ENCODE measurements around the gene MTMR2. TPM values are rescaled to one million over a fixed set of nuclear protein-coding genes. Genes with fewer than 3 reads are reported as not detected.
"Not testable (repeated sequence)": the region's sequence is repeated elsewhere in the genome, so short reads cannot be mapped to it uniquely, and the experiment has no call there.

MTMR2 gene
- total RNA-seq, 8 experiments from 2014 or later: 20.1 to 47.8 (median 38.3) TPM

GRCh38 chr11:95891423-95892170 lies 32.3 kb downstream of the MTMR2 start:
- peak; percentile 26 to 100 (median 64) for ATAC-seq (replicated peaks in 6 of 8)
- no peak overlapping the region for H3K4me3 ChIP-seq

GRCh38 chr11:95888852-95889251 lies 35.1 kb downstream of the MTMR2 start:
- in situ Hi-C loops (cut with MboI; ENCODE audit: low pct_unique_long_range_greater_than_20kb in 2 of 9, low sequenced_read_pairs in 9 of 9, unreplicated experiment in 9 of 9): loop anchor here in 1 of 9 experiments (25.0 kb wide), 1 partner anchor 123 kb away; no protein-coding TSS in a partner anchor
- H3K4me3 ChIP-seq: no peak overlapping the region
- H3K27ac ChIP-seq: no peak overlapping the region
- peaks cover 0 to 14% of the 10 kb centered on the region in 2 donors for H3K4me1 ChIP-seq (replicated peaks in 1 of 2)
- 83 to 100% (median 98%) methylated on average over 2 to 4 of the region's 4 CpGs; no CpG with 5 or more reads in 6 of the 10 experiments for WGBS, 10 experiments
- no peak for ATAC-seq (replicated peaks in 6 of 8)

More at GRCh38 chr11:95891423-95892170, 32.3 kb downstream of the MTMR2 start:
- WGBS, 10 experiments: 28 to 80% (median 46%) methylated on average over 1 to 4 of the region's 4 CpGs; no CpG with 5 or more reads in 1 of the 10 experiments
- in situ Hi-C loops (cut with MboI; ENCODE audit: low pct_unique_long_range_greater_than_20kb in 2 of 9, low sequenced_read_pairs in 9 of 9, unreplicated experiment in 9 of 9): loop anchor here in 1 of 9 experiments (25.0 kb wide), 1 partner anchor 121 kb away; no protein-coding TSS in a partner anchor
- peaks cover 0 to 6% of the 10 kb centered on the region in 2 donors for H3K4me1 ChIP-seq (replicated peaks in 1 of 2)
- no peak overlapping the region for H3K27ac ChIP-seq

GRCh38 chr11:95888439-95888838 lies 35.5 kb downstream of the MTMR2 start:
- no peak overlapping the region for H3K4me3 ChIP-seq
- peak in 1 of 8 experiments; percentile 26 for ATAC-seq (replicated peaks in 6 of 8)
- H3K27ac ChIP-seq: no peak overlapping the region
- H3K4me1 ChIP-seq (replicated peaks in 1 of 2): peaks cover 0 to 14% of the 10 kb centered on the region in 2 donors
- in situ Hi-C loops (cut with MboI; ENCODE audit: low pct_unique_long_range_greater_than_20kb in 2 of 9, low sequenced_read_pairs in 9 of 9, unreplicated experiment in 9 of 9): loop anchor here in 1 of 9 experiments (25.0 kb wide), 1 partner anchor 124 kb away; no protein-coding TSS in a partner anchor

- ATAC-seq (replicated peaks in 6 of 8): no peak
- Histone ChIP-seq H3K4me1 (replicated peaks in 1 of 2) (peaks cover 0 to 8% of the 10 kb centered on the region in 2 donors), H3K27ac (no peak overlapping the region), H3K4me3 (no peak overlapping the region)
- 71 to 100% (median 92%) methylated on average over 1 of the region's 1 CpG; no CpG with 5 or more reads in 3 of the 10 experiments for WGBS, 10 experiments
- in situ Hi-C loops (cut with MboI; ENCODE audit: low pct_unique_long_range_greater_than_20kb in 2 of 9, low sequenced_read_pairs in 9 of 9, unreplicated experiment in 9 of 9): loop anchor here in 1 of 9 experiments (25.0 kb wide), 1 partner anchor 126 kb away; no protein-coding TSS in a partner anchor
Observed at GRCh38 chr11:95886462-95886861, 37.4 kb downstream of the MTMR2 start.

GRCh38 chr11:95884802-95885201 lies 39.1 kb downstream of the MTMR2 start:
- no peak overlapping the region for H3K4me3 ChIP-seq
- no peak for ATAC-seq (replicated peaks in 6 of 8)
- H3K27ac ChIP-seq: no peak overlapping the region
- peaks cover 0 to 8% of the 10 kb centered on the region in 2 donors for H3K4me1 ChIP-seq (replicated peaks in 1 of 2)
- 89 to 100% (median 94%) methylated on average over 2 of the region's 2 CpGs; no CpG with 5 or more reads in 2 of the 10 experiments for WGBS, 10 experiments
- in situ Hi-C loops (cut with MboI; ENCODE audit: low pct_unique_long_range_greater_than_20kb in 2 of 9, low sequenced_read_pairs in 9 of 9, unreplicated experiment in 9 of 9): loop anchor here in 1 of 9 experiments (25.0 kb wide), 1 partner anchor 127 kb away; no protein-coding TSS in a partner anchor

GRCh38 chr11:95884376-95884775 lies 39.5 kb downstream of the MTMR2 start:
- 20 to 89% (median 58%) methylated on average over 1 of the region's 1 CpG; no CpG with 5 or more reads in 2 of the 10 experiments for WGBS, 10 experiments
- peak in 7 of 8 experiments; percentile 57 to 91 (median 83) for ATAC-seq (replicated peaks in 6 of 8)
- Histone ChIP-seq H3K4me3 (no peak overlapping the region), H3K4me1 (replicated peaks in 1 of 2) (peaks cover 0 to 8% of the 10 kb centered on the region in 2 donors), H3K27ac (no peak overlapping the region)
- in situ Hi-C loops (cut with MboI; ENCODE audit: low pct_unique_long_range_greater_than_20kb in 2 of 9, low sequenced_read_pairs in 9 of 9, unreplicated experiment in 9 of 9): loop anchor here in 1 of 9 experiments (25.0 kb wide), 1 partner anchor 128 kb away; no protein-coding TSS in a partner anchor

- H3K4me3 ChIP-seq: no peak overlapping the region
- in situ Hi-C loops (cut with MboI; ENCODE audit: low pct_unique_long_range_greater_than_20kb in 2 of 9, low sequenced_read_pairs in 9 of 9, unreplicated experiment in 9 of 9): loop anchor here in 1 of 9 experiments (25.0 kb wide), 1 partner anchor 129 kb away; no protein-coding TSS in a partner anchor
- ATAC-seq (replicated peaks in 6 of 8): no peak
- WGBS, 10 experiments: 71 to 100% (median 100%) methylated on average over 1 of the region's 1 CpG
- H3K27ac ChIP-seq: no peak overlapping the region
- peaks cover 0 to 8% of the 10 kb centered on the region in 2 donors for H3K4me1 ChIP-seq (replicated peaks in 1 of 2)
Observed at GRCh38 chr11:95883381-95883780, 40.5 kb downstream of the MTMR2 start.

- ATAC-seq (replicated peaks in 6 of 8): peak in 3 of 8 experiments; percentile 25 to 70 (median 44)
- no peaks in the 10 kb centered on the region for H3K4me1 ChIP-seq (replicated peaks in 1 of 2)
- 8 to 100% (median 45%) methylated on average over 1 to 2 of the region's 2 CpGs; no CpG with 5 or more reads in 1 of the 10 experiments for WGBS, 10 experiments
- H3K4me3 ChIP-seq: no peak overlapping the region
- no peak overlapping the region for H3K27ac ChIP-seq
- in situ Hi-C loops (cut with MboI; ENCODE audit: low pct_unique_long_range_greater_than_20kb in 2 of 9, low sequenced_read_pairs in 9 of 9, unreplicated experiment in 9 of 9): loop anchor here in 1 of 9 experiments (25.0 kb wide), 1 partner anchor 135 kb away; no protein-coding TSS in a partner anchor
Observed at GRCh38 chr11:95877291-95877690, 46.6 kb downstream of the MTMR2 start.

- H3K4me1 ChIP-seq (replicated peaks in 1 of 2); H3K4me3 ChIP-seq; H3K27ac ChIP-seq; ATAC-seq (replicated peaks in 6 of 8); in situ Hi-C loops (cut with MboI; ENCODE audit: low pct_unique_long_range_greater_than_20kb in 2 of 9, low sequenced_read_pairs in 9 of 9, unreplicated experiment in 9 of 9): not testable (repeated sequence)
- 100% methylated on average over 1 of the region's 3 CpGs; no CpG with 5 or more reads in 9 of the 10 experiments for WGBS, 10 experiments
Observed at GRCh38 chr11:95870877-95871276, 53.0 kb downstream of the MTMR2 start.

- 83 to 100% (median 89%) methylated on average over 2 to 6 of the region's 6 CpGs for WGBS, 10 experiments
- Histone ChIP-seq H3K4me3 (no peak overlapping the region), H3K4me1 (replicated peaks in 1 of 2) (no peaks in the 10 kb centered on the region), H3K27ac (no peak overlapping the region)
- in situ Hi-C loops (cut with MboI; ENCODE audit: low pct_unique_long_range_greater_than_20kb in 2 of 9, low sequenced_read_pairs in 9 of 9, unreplicated experiment in 9 of 9): no loop called here
- no peak for ATAC-seq (replicated peaks in 6 of 8)
Observed at GRCh38 chr11:95867105-95867504, 56.8 kb downstream of the MTMR2 start.

- WGBS, 10 experiments: 33 to 100% (median 92%) methylated on average over 1 to 2 of the region's 2 CpGs
- H3K4me3 ChIP-seq: no peak overlapping the region
- in situ Hi-C loops (cut with MboI; ENCODE audit: low pct_unique_long_range_greater_than_20kb in 2 of 9, low sequenced_read_pairs in 9 of 9, unreplicated experiment in 9 of 9): no loop called here
- no peak overlapping the region for H3K27ac ChIP-seq
- ATAC-seq (replicated peaks in 6 of 8): no peak
- no peaks in the 10 kb centered on the region for H3K4me1 ChIP-seq (replicated peaks in 1 of 2)
Observed at GRCh38 chr11:95863486-95864140, 60.3 kb downstream of the MTMR2 start.

- in situ Hi-C loops (cut with MboI; ENCODE audit: low pct_unique_long_range_greater_than_20kb in 2 of 9, low sequenced_read_pairs in 9 of 9, unreplicated experiment in 9 of 9); H3K4me3 ChIP-seq; ATAC-seq (replicated peaks in 6 of 8); H3K27ac ChIP-seq; H3K4me1 ChIP-seq (replicated peaks in 1 of 2): not testable (repeated sequence)
- 91 to 100% (median 100%) methylated on average over 1 to 4 of the region's 4 CpGs for WGBS, 10 experiments
Observed at GRCh38 chr11:95860024-95860423, 63.9 kb downstream of the MTMR2 start.

GRCh38 chr11:95854362-95854761 lies 69.5 kb downstream of the MTMR2 start:
- ATAC-seq (replicated peaks in 6 of 8); H3K4me3 ChIP-seq; in situ Hi-C loops (cut with MboI; ENCODE audit: low pct_unique_long_range_greater_than_20kb in 2 of 9, low sequenced_read_pairs in 9 of 9, unreplicated experiment in 9 of 9); H3K27ac ChIP-seq; H3K4me1 ChIP-seq (replicated peaks in 1 of 2): not testable (repeated sequence)
- WGBS, 10 experiments: 80 to 100% (median 100%) methylated on average over 1 to 5 of the region's 5 CpGs; no CpG with 5 or more reads in 1 of the 10 experiments

All from motor neuron (in vitro differentiated cells).